GM10248 (cell line): ENCODE data around the gene ACTG1.

Source experiments
- CTCF ChIA-PET: fragments of 300-600 bp; sonication (Branson Sonifier 250); formaldehyde crosslinking; extraction: SDS; loops from one replicate; lab custom pipeline; 2021; ENCODE audit warnings: antibody characterized with exemption; lab: Yijun Ruan, JAX
- POLR2A ChIA-PET: fragments of 350-650 bp; sonication (Branson Sonifier 250); formaldehyde crosslinking; extraction: SDS; loops from one replicate; lab custom pipeline; 2020; ENCODE audit warnings: antibody characterized with exemption; lab: Yijun Ruan, JAX
- DNase-seq: peaks from one replicate; pipeline ENCODE4 v3.0.0; 2012; ENCODE audit errors: extremely low spot score
- CTCF ChIP-seq: IDR thresholded peaks from 2 replicates; pipeline ENCODE4 v1.5.1; 2012; ENCODE audit warnings: mild to moderate bottlenecking, low read depth; ENCODE audit errors: extremely low read depth, missing control alignments, control extremely low read depth

ACTG1 gene

DNA sequence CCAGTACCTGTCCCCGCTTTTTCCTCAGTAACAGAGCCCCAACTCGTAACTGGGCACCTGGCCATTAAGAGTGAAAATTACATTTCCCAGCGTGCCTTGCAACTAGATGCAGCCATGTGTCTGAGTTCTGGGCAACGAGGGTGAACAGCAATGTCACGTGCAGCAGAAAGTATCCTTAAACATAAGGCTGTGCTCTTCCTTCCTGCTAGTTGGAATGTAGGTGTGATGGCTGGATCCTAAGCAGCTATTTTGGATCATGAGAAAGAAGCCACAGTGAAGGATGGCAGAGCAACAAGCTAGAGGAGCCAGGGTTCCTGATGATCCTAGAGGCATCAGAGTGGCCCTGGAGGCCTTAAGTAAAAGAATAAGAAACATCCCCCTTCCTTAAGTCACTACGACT lies 36.0 kb downstream of the ACTG1 start:
- TF ChIP-seq CTCF = no peak
- ChIA-PET POLR2A (no interaction called here), CTCF (no interaction called here)
- no peak for DNase-seq

- no peak for TF ChIP-seq CTCF
- ChIA-PET CTCF (no interaction called here), POLR2A (no interaction called here)
- no peak for DNase-seq
Measured at GRCh38 chr17:81476097-81476496, 36.5 kb downstream of the ACTG1 start.

DNA sequence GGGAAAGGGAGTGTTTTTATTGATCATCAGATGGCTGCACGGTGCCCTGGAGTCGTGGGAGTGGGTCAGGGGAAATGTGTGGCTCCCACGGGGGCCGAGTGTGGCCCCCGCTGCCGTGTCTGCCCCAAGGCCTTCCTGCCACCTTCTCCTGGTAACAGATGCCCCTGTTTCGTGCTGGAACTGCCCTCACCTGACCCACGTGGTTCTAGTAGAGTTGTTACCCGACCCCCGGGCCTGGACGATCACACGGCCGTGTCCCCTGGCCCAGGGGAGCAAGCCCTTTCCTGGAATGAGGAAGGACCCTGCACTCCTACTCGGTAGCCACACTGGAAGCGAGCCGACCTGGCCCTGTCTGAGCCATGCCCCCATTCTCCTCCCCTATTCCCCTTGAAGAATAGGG lies 37.6 kb downstream of the ACTG1 start:
- DNase-seq = no peak
- TF ChIP-seq CTCF = no peak
- POLR2A ChIA-PET = no interaction called here
- CTCF ChIA-PET = interaction anchor here (1.4 to 1.7 kb wide), 2 partner anchors 8 to 183 kb away, joined by 3 to 5 read pairs; no protein-coding TSS in a partner anchor

GRCh38 chr17:81473019-81473418 lies 39.6 kb downstream of the ACTG1 start:
- ChIA-PET POLR2A (no interaction called here), CTCF (interaction anchor here (1.7 kb wide), 1 partner anchor 10 kb away, joined by 5 read pairs; no protein-coding TSS in a partner anchor)
- DNase-seq = no peak
- no peak for TF ChIP-seq CTCF

DNA sequence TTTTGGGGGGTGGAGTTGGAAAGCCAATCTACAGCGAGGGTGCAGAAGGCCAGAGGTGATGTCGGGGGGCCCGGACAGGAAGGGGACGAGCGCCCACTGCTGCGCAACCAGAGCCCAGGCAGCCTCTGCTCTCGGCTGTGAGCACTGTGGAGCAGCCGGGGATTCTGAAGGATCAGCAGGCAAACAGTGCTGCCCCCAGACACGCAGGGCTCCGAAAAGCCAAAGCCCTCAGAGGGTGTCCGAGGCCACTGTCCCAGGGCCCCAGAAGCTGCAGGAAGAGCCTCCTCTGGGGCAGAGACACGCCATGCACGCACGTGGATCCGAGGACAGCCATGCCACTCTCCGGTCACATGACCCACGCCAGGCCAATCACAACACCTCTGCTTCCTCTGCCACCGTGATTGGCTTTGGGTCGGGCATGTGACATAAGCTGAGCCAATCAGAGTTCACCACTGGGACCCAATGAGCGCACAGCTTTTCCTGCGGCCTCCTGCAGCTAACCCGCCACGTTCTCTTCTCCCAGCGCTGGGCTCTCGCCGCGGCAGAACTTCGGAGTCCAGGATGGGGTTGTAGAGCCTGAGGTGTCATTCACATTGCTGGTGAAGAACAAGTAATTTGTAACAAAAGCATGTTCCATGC lies 40.7 kb downstream of the ACTG1 start:
- ChIA-PET POLR2A (no interaction called here), CTCF (no interaction called here)
- DNase-seq = no peak
- no peak for TF ChIP-seq CTCF

DNA sequence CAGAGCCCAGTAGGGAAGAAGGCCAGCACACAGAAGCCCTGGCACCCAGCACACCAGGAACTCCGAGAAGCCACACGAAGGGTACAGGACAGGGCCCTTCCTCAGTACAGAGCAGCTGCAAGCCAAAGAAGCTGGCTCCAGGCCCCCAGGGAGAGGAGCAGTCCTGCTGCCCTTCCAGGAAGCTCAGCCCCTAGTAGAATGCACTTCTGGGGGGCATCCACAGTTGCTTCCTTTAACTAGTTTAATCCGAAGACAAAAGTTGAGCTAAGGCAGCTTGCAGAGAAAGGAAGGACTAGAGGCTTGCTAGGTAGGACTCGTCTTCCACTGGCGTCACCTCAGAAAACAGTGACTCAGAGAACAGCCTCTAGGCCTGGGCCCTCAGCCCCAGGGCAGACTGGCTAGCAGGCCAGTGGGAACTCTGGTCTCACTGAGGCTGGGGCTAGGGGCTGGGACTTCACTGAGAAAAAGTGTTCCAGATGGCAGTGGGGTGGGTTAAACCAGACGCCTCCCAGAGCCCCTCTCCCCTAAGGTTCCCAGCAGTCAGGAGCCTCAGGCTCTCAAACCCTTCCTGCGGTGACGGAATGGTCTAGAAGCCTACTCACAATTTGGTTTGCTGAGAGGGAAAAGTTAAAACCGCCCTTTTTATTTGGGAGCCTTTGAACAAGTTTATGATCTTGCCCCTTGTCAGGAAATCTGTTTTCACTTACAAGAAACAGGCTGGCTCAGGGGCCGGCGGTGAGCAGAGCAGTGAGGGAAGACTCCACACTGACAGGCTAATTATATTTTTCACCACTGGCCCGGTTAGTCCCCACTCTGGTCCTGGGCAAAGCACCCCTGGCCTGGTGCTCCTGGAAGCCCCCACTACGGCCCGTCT lies 41.4 kb downstream of the ACTG1 start:
- POLR2A ChIA-PET = no interaction called here
- TF ChIP-seq CTCF = no peak
- no peak for DNase-seq
- CTCF ChIA-PET = no interaction called here
